GM10248 (cell line): ENCODE data around the gene C10orf62.

Experiments
- CTCF ChIA-PET: fragments of 300-600 bp; sonication (Branson Sonifier 250); formaldehyde crosslinking; extraction: SDS; loops from one replicate; lab custom pipeline; 2021; ENCODE audit warnings: antibody characterized with exemption; lab: Yijun Ruan, JAX
- POLR2A ChIA-PET: fragments of 350-650 bp; sonication (Branson Sonifier 250); formaldehyde crosslinking; extraction: SDS; loops from one replicate; lab custom pipeline; 2020; ENCODE audit warnings: antibody characterized with exemption; lab: Yijun Ruan, JAX
- DNase-seq: peaks from one replicate; pipeline ENCODE4 v3.0.0; 2012; ENCODE audit errors: extremely low spot score
- CTCF ChIP-seq: IDR thresholded peaks from 2 replicates; pipeline ENCODE4 v1.5.1; 2012; ENCODE audit warnings: mild to moderate bottlenecking, low read depth; ENCODE audit errors: extremely low read depth, missing control alignments, control extremely low read depth

Gene C10orf62

GRCh38 chr10:97585439-97585811, 4.1 kb upstream of the C10orf62 start:
- CTCF ChIA-PET: interaction anchor here (0.9 to 7.5 kb wide), 3 partner anchors 12 to 33 kb away, joined by 3 to 55 read pairs (median 3); partner anchors contain the start of gene ANKRD2
- DNase-seq: no peak
- POLR2A ChIA-PET: no interaction called here
- TF ChIP-seq CTCF: no peak

GRCh38 chr10:97587183-97587582, 2.3 kb upstream of the C10orf62 start:
- POLR2A ChIA-PET: no interaction called here
- no peak for TF ChIP-seq CTCF
- DNase-seq: no peak
- CTCF ChIA-PET: interaction anchor here (7.5 kb wide), 1 partner anchor 14 kb away, joined by 55 read pairs; the partner anchor contains the start of gene ANKRD2

GRCh38 chr10:97590082-97590747, 694 bp downstream of the C10orf62 start:
- CTCF ChIA-PET: interaction anchor here (1.4 to 3.5 kb wide), 2 partner anchors 11 to 18 kb away, joined by 4 to 19 read pairs; partner anchors contain the start of gene ANKRD2

GRCh38 chr10:97590748-97591495, 1.4 kb downstream of the C10orf62 start:
- ChIA-PET CTCF (interaction anchor here (0.9 to 3.5 kb wide), 4 partner anchors 10 to 36 kb away, joined by 3 to 19 read pairs (median 4); partner anchors contain the start of gene ANKRD2), POLR2A (no interaction called here)
- TF ChIP-seq CTCF: no peak
- DNase-seq: no peak

More at GRCh38 chr10:97590082-97590747, 694 bp downstream of the C10orf62 start:
- POLR2A ChIA-PET: no interaction called here
- no peak for DNase-seq
- TF ChIP-seq CTCF: no peak

GRCh38 chr10:97593421-97593820, 3.9 kb downstream of the C10orf62 start:
- DNase-seq: no peak
- ChIA-PET POLR2A (no interaction called here), CTCF (no interaction called here)
- TF ChIP-seq CTCF: no peak
